Prostate gland (tissue), 2 donors: ENCODE data around the gene ALOX15.

Experiments used
- CTCF ChIP-seq, 4 experiments: fragments of 200-600 bp in 2 of 4; fragments of 450-650 bp in 2 of 4; sonication (generic) in 2 of 4; IDR thresholded peaks; 1 replicate in 3 of 4; 2 replicates in 1 of 4; pipeline ENCODE4 v1.5.1; 2016 to 2019; ENCODE audit warnings: antibody characterized with exemption in 4 of 4, mild to moderate bottlenecking in 2 of 4, moderate library complexity in 2 of 4
- POLR2A ChIP-seq: fragments of 450-650 bp; IDR thresholded peaks from one replicate; pipeline ENCODE4 v1.6.1; 2016; ENCODE audit warnings: antibody characterized with exemption, mild to moderate bottlenecking
- POLR2AphosphoS5 ChIP-seq: sonication (generic); formaldehyde crosslinking; IDR thresholded peaks from one replicate; pipeline ENCODE4 v1.6.1; 2017; ENCODE audit warnings: antibody characterized with exemption

GRCh38 chr17:4676791-4677190, 35.3 kb upstream of the ALOX15 start:
- TF ChIP-seq CTCF (IDR thresholded peaks at IDR 0.05) (no peak), POLR2AphosphoS5 (no peak), POLR2A (no peak)
